Hepatocyte (in vitro differentiated cells): Measurements from ENCODE around the gene SALL4. TPM values are rescaled to one million over a fixed set of nuclear protein-coding genes. Genes with fewer than 3 reads are reported as not detected.

Experiments
- DNase-seq: peaks from one replicate; pipeline ENCODE4 v3.0.0-alpha.2; 2016; ENCODE audit warnings: low spot score
- H2AFZ ChIP-seq: fragments of 200-600 bp; sonication (generic); 2 replicates; pipeline ENCODE4 v1.6.0; 2016; ENCODE audit warnings: antibody characterized with exemption, mild to moderate bottlenecking
- H3K27ac ChIP-seq: fragments of 200-600 bp; sonication (generic); 2 replicates; pipeline ENCODE4 v1.5.1; 2016; ENCODE audit warnings: mild to moderate bottlenecking
- H3K27me3 ChIP-seq: fragments of 200-600 bp; sonication (generic); 2 replicates; pipeline ENCODE4 v1.6.1; 2016
- H3K36me3 ChIP-seq: fragments of 200-600 bp; sonication (generic); replicated peaks from 2 replicates; pipeline ENCODE4 v1.5.1; 2016; ENCODE audit warnings: low read depth; ENCODE audit not compliant: insufficient read depth
- H3K4me1 ChIP-seq: fragments of 200-600 bp; sonication (generic); 2 replicates; pipeline ENCODE4 v1.5.1; 2016; ENCODE audit warnings: mild to moderate bottlenecking, moderate library complexity; ENCODE audit not compliant: insufficient read depth
- H3K4me2 ChIP-seq: fragments of 200-600 bp; sonication (generic); 2 replicates; pipeline ENCODE4 v1.6.0; 2016
- H3K4me3 ChIP-seq: fragments of 200-600 bp; sonication (generic); 2 replicates; pipeline ENCODE4 v1.5.1; 2016; ENCODE audit warnings: mild to moderate bottlenecking
- H3K79me2 ChIP-seq: fragments of 200-600 bp; sonication (generic); 2 replicates; pipeline ENCODE4 v1.6.0; 2017; ENCODE audit warnings: mild to moderate bottlenecking
- H3K9me2 ChIP-seq: fragments of 200-600 bp; sonication (generic); replicated peaks from 2 replicates; pipeline ENCODE4 v1.6.0; 2017; ENCODE audit warnings: mild to moderate bottlenecking; ENCODE audit not compliant: insufficient read depth
- H3K9me3 ChIP-seq: fragments of 200-600 bp; sonication (generic); 2 replicates; pipeline ENCODE4 v1.5.1; 2016; ENCODE audit warnings: low read depth, mild to moderate bottlenecking
- H4K20me1 ChIP-seq: fragments of 200-600 bp; sonication (generic); 2 replicates; pipeline ENCODE4 v1.6.0; 2016; ENCODE audit warnings: mild to moderate bottlenecking; ENCODE audit not compliant: insufficient read depth, poor library complexity, severe bottlenecking
- CTCF ChIP-seq: fragments of 200-600 bp; sonication (generic); IDR thresholded peaks from 2 replicates; pipeline ENCODE4 v1.5.1; 2016; ENCODE audit warnings: antibody characterized with exemption, mild to moderate bottlenecking; ENCODE audit not compliant: poor library complexity
- EZH2 ChIP-seq: fragments of 200-600 bp; sonication (generic); IDR thresholded peaks from 2 replicates; pipeline ENCODE4 v1.6.1; 2016; ENCODE audit warnings: antibody characterized with exemption, mild to moderate bottlenecking, borderline replicate concordance
- EZH2phosphoT487 ChIP-seq: fragments of 200-600 bp; sonication (generic); IDR thresholded peaks from one replicate; pipeline ENCODE4 v1.6.1; 2018; ENCODE audit warnings: antibody characterized with exemption, mild to moderate bottlenecking, low read depth, moderate library complexity; ENCODE audit not compliant: unreplicated experiment, severe bottlenecking
- WGBS: methylation state at CpG from one replicate; pipeline ENCODE4 v1.1.6; 2016; ENCODE audit warnings: low lambda C conversion rate; ENCODE audit errors: missing lambda C conversion rate; 5-methylcytosine and 5-hydroxymethylcytosine counted together
- polyA plus RNA-seq: library from polyadenylated mRNA; unstranded; fragments of >200 nt; fragmentation: Nextera tagmentation; extraction: Ambion mirVana; gene quantifications from 2 replicates; pipeline ENCODE4 v1.2.1, GENCODE V29; 2016
- total RNA-seq: library from RNA; depleted of rRNA; stranded (reverse); fragments of >200 nt; gene quantifications from 2 replicates; pipeline ENCODE4 v1.2.3, GENCODE V29; 2014

The SALL4 gene
- 12.7 and 14.9 TPM in 2 replicates for total RNA-seq
- 6.3 and 8.5 TPM in 2 replicates for polyA plus RNA-seq

DNA sequence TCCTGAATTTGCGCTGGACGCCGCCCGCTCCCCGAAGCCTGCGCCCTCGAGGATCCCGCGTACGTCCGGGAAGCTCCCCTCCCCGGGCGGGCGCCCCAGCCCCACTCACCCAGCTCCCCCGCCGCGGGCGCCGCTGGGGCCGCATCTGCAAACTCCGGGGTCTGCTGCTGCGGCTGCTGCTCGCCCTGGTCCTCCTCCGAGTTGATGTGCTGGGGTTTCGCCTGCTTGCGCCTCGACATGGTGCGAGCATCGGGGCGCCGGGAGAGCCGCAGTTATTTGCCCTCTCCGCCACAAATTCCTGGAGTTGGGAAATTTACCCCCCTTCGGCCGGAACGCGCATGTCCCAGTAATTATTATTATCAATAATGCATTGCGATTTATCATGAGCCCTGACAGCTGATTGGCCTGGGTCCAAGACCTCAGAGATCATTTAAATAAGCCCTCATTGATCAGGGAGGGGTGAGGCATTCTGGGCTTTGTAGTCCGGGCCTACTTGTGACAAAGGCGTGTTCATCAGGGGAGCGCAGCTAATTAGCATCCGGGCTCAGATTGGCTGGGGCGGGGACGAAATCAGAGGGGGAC lies at the start of gene SALL4:
TSS of gene SALL4 (minus strand) at position 352 of the 582 bp plus-strand sequence. CDS start at position 239, 113 bp downstream.
- Histone ChIP-seq H3K27me3 (no peaks in the 10 kb centered on the region), H2AFZ (peak within 1 kb of the TSS; percentile 89), H3K4me1 (peaks cover 20% of the 10 kb centered on the region), H3K79me2 (peaks cover 34% of the 10 kb centered on the region), H3K36me3 (no peaks in the 10 kb centered on the region), H3K27ac (peak within 1 kb of the TSS; percentile 87), H3K9me3 (no peaks in the 10 kb centered on the region), H3K9me2 (no peaks in the 10 kb centered on the region), H4K20me1 (no peaks in the 10 kb centered on the region), H3K4me3 (peak within 1 kb of the TSS; percentile 86), H3K4me2 (peak within 1 kb of the TSS; percentile 94)
- TF ChIP-seq EZH2 (no peak), CTCF (no peak), EZH2phosphoT487 (no peak)
- DNase-seq = peak; percentile 84
- 8% methylated on average over 25 of the region's 44 CpGs for WGBS

GRCh38 chr20:51848346-51848745 lies 46.0 kb upstream of the SALL4 start:
- Histone ChIP-seq H3K79me2 (no peaks in the 10 kb centered on the region), H3K4me1 (no peaks in the 10 kb centered on the region), H3K4me3 (no peak overlapping the region), H3K4me2 (no peak overlapping the region), H3K9me2 (no peaks in the 10 kb centered on the region), H2AFZ (no peak overlapping the region), H3K9me3 (no peaks in the 10 kb centered on the region), H3K27ac (no peak overlapping the region), H3K27me3 (no peaks in the 10 kb centered on the region), H4K20me1 (no peaks in the 10 kb centered on the region), H3K36me3 (no peaks in the 10 kb centered on the region)
- 57% methylated on average over 2 of the region's 2 CpGs for WGBS
- TF ChIP-seq EZH2 (no peak), EZH2phosphoT487 (no peak), CTCF (no peak)
- DNase-seq = no peak

DNA sequence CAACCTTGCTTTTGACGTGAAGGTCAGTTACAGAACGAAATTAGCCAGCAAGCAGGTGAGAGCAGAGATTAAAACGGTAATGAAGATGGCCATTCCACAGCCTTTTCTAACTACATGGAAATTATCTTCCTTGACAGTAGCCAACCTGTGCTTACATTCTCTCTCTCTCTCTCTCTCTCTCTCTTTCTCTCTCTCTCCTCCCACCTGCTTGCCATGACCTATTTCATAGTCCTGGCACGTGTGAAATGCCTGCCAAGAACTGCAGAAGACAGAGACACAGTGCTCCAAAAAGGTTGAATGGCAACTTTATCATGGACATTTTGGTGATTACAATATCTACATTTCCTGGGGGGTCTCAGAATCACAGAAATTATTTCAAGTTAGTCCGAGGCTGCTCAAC lies 38.5 kb upstream of the SALL4 start:
- Histone ChIP-seq H3K9me2 (no peaks in the 10 kb centered on the region), H3K4me3 (no peak overlapping the region), H3K79me2 (no peaks in the 10 kb centered on the region), H3K27ac (no peak overlapping the region), H4K20me1 (no peaks in the 10 kb centered on the region), H3K9me3 (no peaks in the 10 kb centered on the region), H3K4me1 (no peaks in the 10 kb centered on the region), H2AFZ (no peak overlapping the region), H3K27me3 (no peaks in the 10 kb centered on the region), H3K36me3 (no peaks in the 10 kb centered on the region), H3K4me2 (no peak overlapping the region)
- WGBS = 82% methylated on average over 5 of the region's 5 CpGs
- no peak for DNase-seq
- TF ChIP-seq CTCF = no peak
- no peak for TF ChIP-seq EZH2phosphoT487
- TF ChIP-seq EZH2 = no peak
